SK-N-SH treated with all-trans-retinoic acid at 6 μM for 48 hours (cell line): ENCODE data around the gene CACHD1.
A peak's percentile ranks its signal among the peaks of the same experiment; 100 is the strongest.

Source experiments
- ATAC-seq: fragments of 200-7000 bp; cut with Tn5 transposase; 3 replicates; pipeline ENCODE4 v1.9.1; 2020; ENCODE audit warnings: mild to moderate bottlenecking, moderate library complexity
- ARNTL ChIP-seq: fragments of 450-650 bp; formaldehyde crosslinking; IDR thresholded peaks from 2 replicates; pipeline ENCODE4 v1.5.0; 2020; ENCODE audit warnings: low read depth, mild to moderate bottlenecking, moderate library complexity, borderline replicate concordance
- BACH2 ChIP-seq: fragments of 250-450 bp; sonication (Bioruptor Pico); IDR thresholded peaks from 2 replicates; pipeline ENCODE4 v1.9.0; 2021; ENCODE audit warnings: mild to moderate bottlenecking, borderline replicate concordance
- CSDC2 ChIP-seq: fragments of 250-450 bp; sonication (Bioruptor Pico); IDR thresholded peaks from 2 replicates; pipeline ENCODE4 v1.5.0; 2020; ENCODE audit warnings: mild to moderate bottlenecking, moderate library complexity
- ESRRG ChIP-seq: fragments of 250-450 bp; sonication (Bioruptor Pico); IDR thresholded peaks from 2 replicates; pipeline ENCODE4 v1.6.1; 2021; ENCODE audit warnings: mild to moderate bottlenecking
- GLIS3 ChIP-seq: fragments of 250-450 bp; sonication (Bioruptor Pico); IDR thresholded peaks from 2 replicates; pipeline ENCODE4 v1.5.0; 2020; ENCODE audit warnings: mild to moderate bottlenecking, moderate library complexity
- ISL1 ChIP-seq: fragments of 250-450 bp; sonication (Bioruptor Pico); IDR thresholded peaks from 2 replicates; pipeline ENCODE4 v2.1.2; 2022; ENCODE audit warnings: mild to moderate bottlenecking, moderate library complexity
- OSR1 ChIP-seq: fragments of 250-450 bp; sonication (Bioruptor Pico); IDR thresholded peaks from 2 replicates; pipeline ENCODE4 v1.8.0; 2022; ENCODE audit warnings: moderate library complexity, mild to moderate bottlenecking, inconsistent platforms
- PPARA ChIP-seq: fragments of 250-450 bp; sonication (Bioruptor Pico); IDR thresholded peaks from 2 replicates; pipeline ENCODE4 v1.5.0; 2020; ENCODE audit warnings: mild to moderate bottlenecking, borderline replicate concordance
- RARB ChIP-seq: fragments of 250-450 bp; sonication (Bioruptor Pico); IDR thresholded peaks from 2 replicates; pipeline ENCODE4 v1.8.0; 2021; ENCODE audit warnings: mild to moderate bottlenecking, moderate library complexity
- TCF4 ChIP-seq: fragments of 250-450 bp; sonication (Bioruptor Pico); IDR thresholded peaks from 2 replicates; pipeline ENCODE4 v1.8.0; 2021; ENCODE audit warnings: mild to moderate bottlenecking, moderate library complexity, borderline replicate concordance
- TOX ChIP-seq: fragments of 250-450 bp; sonication (Bioruptor Pico); IDR thresholded peaks from 2 replicates; pipeline ENCODE4 v1.8.0; 2021; ENCODE audit warnings: mild to moderate bottlenecking, moderate library complexity, borderline replicate concordance
- ZC3H10 ChIP-seq: fragments of 250-450 bp; sonication (Bioruptor Pico); IDR thresholded peaks from 2 replicates; pipeline ENCODE4 v1.5.1; 2021; ENCODE audit warnings: mild to moderate bottlenecking, moderate library complexity
- ZFP3 ChIP-seq: fragments of 250-450 bp; sonication (Bioruptor Pico); IDR thresholded peaks from 2 replicates; pipeline ENCODE4 v1.5.0; 2020; ENCODE audit warnings: mild to moderate bottlenecking, moderate library complexity
- ZFP30 ChIP-seq: fragments of 450-650 bp; formaldehyde crosslinking; IDR thresholded peaks from 2 replicates; pipeline ENCODE4 v1.5.0; 2022; ENCODE audit warnings: mild to moderate bottlenecking, moderate library complexity
- ZNF565 ChIP-seq: fragments of 450-650 bp; formaldehyde crosslinking; conservative IDR thresholded peaks from 2 replicates; pipeline ENCODE4 v1.5.0; 2020; ENCODE audit warnings: low read depth, mild to moderate bottlenecking, moderate library complexity
- TF ChIP-seq, protein P1 (sequence below): fragments of 250-450 bp; sonication (Bioruptor Pico); IDR thresholded peaks from 2 replicates; pipeline ENCODE4 v1.5.0; 2020; ENCODE audit warnings: mild to moderate bottlenecking, moderate library complexity
- TF ChIP-seq, protein P2 (sequence below): fragments of 250-450 bp; sonication (Bioruptor Pico); IDR thresholded peaks from 2 replicates; pipeline ENCODE4 v1.5.1; 2021; ENCODE audit warnings: mild to moderate bottlenecking, moderate library complexity
- TF ChIP-seq, protein P3 (sequence below): fragments of 250-450 bp; sonication (Bioruptor Pico); IDR thresholded peaks from 2 replicates; pipeline ENCODE4 v1.5.1; 2020; ENCODE audit warnings: low read depth, mild to moderate bottlenecking, moderate library complexity
- TF ChIP-seq, protein P4 (sequence below): fragments of 250-450 bp; sonication (Bioruptor Pico); IDR thresholded peaks from 2 replicates; pipeline ENCODE4 v1.8.0; 2021; ENCODE audit warnings: low read depth, mild to moderate bottlenecking, moderate library complexity, borderline replicate concordance

CACHD1 gene

DNA sequence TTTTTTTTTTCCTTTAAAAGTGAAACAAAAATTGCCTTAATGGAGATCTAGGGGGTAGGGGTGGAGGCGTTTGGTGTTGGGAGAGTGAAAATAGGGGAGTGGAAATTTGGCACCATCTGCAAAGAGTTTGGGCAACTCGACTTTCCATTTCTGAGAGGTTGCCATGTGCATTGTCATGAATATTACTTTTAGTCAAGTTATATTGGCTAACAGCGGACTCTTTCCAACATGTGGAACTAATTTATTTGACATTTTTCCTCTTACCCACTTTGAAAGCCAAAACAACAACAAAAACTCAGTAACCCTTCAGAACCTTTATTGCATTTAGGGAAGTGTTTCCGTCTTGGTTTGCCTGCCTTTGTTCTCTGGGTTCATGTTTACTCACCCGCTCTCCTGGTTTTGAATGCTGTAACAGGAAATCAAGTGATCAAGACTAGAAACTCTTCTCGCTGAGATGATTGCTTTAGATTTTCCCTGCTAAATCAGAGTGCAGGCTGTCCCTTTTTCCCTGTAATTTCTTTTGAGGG lies 70.4 kb downstream of the CACHD1 start:
- peak; percentile 53 for ATAC-seq
- TF ChIP-seq, protein P1, sequence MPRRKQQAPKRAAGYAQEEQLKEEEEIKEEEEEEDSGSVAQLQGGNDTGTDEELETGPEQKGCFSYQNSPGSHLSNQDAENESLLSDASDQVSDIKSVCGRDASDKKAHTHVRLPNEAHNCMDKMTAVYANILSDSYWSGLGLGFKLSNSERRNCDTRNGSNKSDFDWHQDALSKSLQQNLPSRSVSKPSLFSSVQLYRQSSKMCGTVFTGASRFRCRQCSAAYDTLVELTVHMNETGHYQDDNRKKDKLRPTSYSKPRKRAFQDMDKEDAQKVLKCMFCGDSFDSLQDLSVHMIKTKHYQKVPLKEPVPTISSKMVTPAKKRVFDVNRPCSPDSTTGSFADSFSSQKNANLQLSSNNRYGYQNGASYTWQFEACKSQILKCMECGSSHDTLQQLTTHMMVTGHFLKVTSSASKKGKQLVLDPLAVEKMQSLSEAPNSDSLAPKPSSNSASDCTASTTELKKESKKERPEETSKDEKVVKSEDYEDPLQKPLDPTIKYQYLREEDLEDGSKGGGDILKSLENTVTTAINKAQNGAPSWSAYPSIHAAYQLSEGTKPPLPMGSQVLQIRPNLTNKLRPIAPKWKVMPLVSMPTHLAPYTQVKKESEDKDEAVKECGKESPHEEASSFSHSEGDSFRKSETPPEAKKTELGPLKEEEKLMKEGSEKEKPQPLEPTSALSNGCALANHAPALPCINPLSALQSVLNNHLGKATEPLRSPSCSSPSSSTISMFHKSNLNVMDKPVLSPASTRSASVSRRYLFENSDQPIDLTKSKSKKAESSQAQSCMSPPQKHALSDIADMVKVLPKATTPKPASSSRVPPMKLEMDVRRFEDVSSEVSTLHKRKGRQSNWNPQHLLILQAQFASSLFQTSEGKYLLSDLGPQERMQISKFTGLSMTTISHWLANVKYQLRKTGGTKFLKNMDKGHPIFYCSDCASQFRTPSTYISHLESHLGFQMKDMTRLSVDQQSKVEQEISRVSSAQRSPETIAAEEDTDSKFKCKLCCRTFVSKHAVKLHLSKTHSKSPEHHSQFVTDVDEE = no peak
- TF ChIP-seq TCF4 = peak; percentile 27; the same call in 1 of the 2 replicates

DNA sequence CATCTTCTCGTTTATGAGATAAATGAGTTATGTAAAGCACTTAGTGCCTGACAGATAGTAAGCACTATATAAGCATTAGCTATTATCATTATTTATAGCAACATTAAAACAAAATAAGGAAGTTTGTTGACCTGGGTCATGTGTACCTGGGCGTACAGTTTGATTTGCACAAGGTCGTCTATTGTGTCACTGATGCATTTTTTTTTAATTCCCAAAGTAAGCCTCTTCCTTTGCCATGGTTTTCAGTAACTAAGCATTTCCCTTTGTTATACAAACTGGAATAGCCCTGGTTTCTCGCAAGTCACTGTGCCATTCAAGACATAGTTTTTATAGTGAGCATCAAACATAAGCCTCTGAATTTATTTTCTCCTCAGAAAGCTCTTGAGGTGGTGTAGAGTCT lies 72.2 kb downstream of the CACHD1 start:
- no peak for TF ChIP-seq ARNTL (CRISPR knock-in tag)
- TF ChIP-seq CSDC2 (CRISPR knock-in tag) = no peak
- no peak for TF ChIP-seq GLIS3 (CRISPR knock-in tag)
- no peak for TF ChIP-seq PPARA
- no peak for TF ChIP-seq ZFP30
- no peak for TF ChIP-seq BACH2 (CRISPR knock-in tag)
- no peak for TF ChIP-seq RARB (CRISPR knock-in tag)
- no peak for ATAC-seq

DNA sequence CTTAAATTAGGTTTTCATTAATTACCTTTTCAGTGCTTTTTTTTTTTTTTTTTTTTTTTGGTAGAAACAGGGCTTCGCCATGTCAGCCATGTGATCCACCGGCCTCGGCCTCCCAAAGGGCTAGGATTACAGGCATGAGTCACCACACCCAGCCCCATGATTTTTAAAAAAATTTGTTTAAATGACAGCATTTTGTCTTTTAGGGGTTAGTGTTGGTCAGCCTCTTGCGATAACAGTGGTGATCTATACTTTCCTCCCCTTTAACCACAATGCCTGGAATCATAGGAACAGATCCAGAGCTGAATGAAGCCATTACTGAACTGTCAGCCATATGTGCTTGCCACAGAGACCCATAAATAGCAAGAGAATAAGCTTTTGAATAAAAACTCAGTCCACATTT lies 73.9 kb downstream of the CACHD1 start:
- peak; percentile 47 for ATAC-seq
- TF ChIP-seq, protein P1 = no peak

DNA sequence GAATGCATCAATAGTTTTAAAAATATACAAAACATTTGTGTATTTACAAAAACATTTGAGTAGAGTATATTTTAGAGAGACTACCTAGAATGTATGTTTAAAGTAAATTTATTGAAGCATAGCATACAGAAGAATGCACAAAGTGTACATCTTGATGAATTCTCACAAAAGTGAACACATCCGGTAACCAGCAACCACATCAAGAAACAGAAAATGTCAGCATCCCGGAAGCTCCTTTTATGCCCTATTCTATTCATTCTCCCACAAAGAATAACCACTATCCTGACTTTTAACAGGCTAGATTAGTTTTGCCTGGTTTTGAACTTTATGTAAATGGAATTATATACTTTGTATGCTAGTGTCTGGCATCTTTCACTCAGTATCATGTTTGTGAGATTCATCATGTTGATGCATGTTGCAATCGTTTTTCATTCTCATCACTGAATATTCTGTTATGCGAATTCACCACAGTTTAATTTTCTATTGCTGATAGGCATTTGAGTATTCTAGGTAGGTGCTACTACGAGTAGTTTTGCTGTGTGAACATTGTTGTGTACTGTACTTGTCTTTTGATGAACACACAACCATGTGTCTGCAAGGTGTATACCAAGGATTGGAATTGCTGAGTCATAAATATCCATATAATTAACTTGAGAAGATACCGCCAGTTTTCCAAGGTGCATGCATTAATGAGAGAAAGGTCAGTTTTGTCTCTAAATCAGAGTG lies 75.4 kb downstream of the CACHD1 start:
- ATAC-seq = no peak
- no peak for TF ChIP-seq OSR1 (CRISPR knock-in tag)

DNA sequence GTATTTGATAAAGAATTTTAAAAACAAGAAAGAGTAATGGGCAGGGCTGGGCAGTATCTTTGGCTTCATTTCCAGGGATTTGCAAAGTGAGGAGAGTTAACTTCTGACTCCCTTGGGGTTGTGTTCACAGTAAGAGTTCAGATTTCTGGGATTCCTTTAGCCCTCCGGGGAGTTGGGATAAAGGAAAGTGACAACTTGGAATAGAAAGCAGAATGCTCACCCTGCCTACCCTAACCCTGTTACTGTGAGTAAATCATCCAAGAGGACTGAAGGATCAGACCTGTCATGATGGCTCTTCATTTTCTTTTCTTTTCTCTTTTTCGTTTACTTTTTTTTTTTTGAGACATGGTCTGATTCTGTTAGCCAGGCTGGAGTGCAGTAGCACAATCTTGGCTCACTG lies 76.1 kb downstream of the CACHD1 start:
- no peak for ATAC-seq
- no peak for TF ChIP-seq ESRRG (CRISPR knock-in tag)
- peak; percentile 63 for TF ChIP-seq ISL1 (CRISPR knock-in tag)
- TF ChIP-seq ZFP30 = no peak
- TF ChIP-seq, protein P2, sequence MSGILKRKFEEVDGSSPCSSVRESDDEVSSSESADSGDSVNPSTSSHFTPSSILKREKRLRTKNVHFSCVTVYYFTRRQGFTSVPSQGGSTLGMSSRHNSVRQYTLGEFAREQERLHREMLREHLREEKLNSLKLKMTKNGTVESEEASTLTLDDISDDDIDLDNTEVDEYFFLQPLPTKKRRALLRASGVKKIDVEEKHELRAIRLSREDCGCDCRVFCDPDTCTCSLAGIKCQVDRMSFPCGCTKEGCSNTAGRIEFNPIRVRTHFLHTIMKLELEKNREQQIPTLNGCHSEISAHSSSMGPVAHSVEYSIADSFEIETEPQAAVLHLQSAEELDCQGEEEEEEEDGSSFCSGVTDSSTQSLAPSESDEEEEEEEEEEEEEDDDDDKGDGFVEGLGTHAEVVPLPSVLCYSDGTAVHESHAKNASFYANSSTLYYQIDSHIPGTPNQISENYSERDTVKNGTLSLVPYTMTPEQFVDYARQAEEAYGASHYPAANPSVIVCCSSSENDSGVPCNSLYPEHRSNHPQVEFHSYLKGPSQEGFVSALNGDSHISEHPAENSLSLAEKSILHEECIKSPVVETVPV (CRISPR knock-in tag) = no peak

DNA sequence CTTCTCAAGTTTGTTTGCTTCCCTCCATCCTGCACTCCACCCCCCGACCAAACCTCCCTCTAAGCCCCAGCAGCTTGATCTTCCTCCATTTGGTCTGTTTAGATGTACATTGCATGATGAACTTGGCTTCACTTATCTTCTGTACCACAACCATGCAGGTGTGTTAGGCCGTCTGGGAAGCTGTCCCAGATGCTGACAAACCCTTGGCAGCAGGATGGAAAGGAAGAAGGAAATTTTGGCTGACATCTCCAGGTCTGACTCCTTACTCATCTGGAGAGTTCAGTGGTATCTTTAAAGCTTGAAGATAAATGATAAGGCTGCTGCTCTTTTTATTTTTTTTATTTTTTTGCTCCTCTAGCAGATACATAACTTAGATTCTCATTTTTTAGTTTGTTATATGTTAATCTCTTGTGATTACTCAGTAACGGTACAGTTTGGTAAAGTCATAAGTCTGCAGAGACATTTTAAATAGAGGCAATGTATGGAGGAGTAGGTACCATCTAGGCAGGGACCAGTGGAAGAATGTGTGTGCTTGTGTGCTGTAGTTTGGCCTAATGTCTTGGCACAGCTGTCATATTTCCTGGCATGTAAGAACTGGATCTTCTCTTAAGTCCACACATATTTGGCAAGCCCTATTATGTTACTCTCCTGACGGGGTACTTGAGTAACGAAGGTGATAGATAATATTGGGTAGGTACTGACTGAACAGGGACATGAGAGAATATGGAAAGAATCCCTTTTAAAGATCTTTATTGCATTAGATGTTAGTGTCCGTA lies 79.7 kb downstream of the CACHD1 start:
- ATAC-seq = peak; percentile 72
- no peak for TF ChIP-seq RARB (CRISPR knock-in tag)
- no peak for TF ChIP-seq ZFP3 (CRISPR knock-in tag)
- no peak for TF ChIP-seq ZC3H10 (CRISPR knock-in tag)
- TF ChIP-seq PPARA = no peak
- no peak for TF ChIP-seq ISL1 (CRISPR knock-in tag)
- no peak for TF ChIP-seq TCF4
- no peak for TF ChIP-seq ZNF565 (CRISPR knock-in tag)
- TF ChIP-seq, protein P2 (CRISPR knock-in tag) = no peak
- TF ChIP-seq, protein P3, sequence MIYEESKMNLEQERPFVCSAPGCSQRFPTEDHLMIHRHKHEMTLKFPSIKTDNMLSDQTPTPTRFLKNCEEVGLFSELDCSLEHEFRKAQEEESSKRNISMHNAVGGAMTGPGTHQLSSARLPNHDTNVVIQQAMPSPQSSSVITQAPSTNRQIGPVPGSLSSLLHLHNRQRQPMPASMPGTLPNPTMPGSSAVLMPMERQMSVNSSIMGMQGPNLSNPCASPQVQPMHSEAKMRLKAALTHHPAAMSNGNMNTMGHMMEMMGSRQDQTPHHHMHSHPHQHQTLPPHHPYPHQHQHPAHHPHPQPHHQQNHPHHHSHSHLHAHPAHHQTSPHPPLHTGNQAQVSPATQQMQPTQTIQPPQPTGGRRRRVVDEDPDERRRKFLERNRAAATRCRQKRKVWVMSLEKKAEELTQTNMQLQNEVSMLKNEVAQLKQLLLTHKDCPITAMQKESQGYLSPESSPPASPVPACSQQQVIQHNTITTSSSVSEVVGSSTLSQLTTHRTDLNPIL (CRISPR knock-in tag) = no peak
- TF ChIP-seq, protein P4, sequence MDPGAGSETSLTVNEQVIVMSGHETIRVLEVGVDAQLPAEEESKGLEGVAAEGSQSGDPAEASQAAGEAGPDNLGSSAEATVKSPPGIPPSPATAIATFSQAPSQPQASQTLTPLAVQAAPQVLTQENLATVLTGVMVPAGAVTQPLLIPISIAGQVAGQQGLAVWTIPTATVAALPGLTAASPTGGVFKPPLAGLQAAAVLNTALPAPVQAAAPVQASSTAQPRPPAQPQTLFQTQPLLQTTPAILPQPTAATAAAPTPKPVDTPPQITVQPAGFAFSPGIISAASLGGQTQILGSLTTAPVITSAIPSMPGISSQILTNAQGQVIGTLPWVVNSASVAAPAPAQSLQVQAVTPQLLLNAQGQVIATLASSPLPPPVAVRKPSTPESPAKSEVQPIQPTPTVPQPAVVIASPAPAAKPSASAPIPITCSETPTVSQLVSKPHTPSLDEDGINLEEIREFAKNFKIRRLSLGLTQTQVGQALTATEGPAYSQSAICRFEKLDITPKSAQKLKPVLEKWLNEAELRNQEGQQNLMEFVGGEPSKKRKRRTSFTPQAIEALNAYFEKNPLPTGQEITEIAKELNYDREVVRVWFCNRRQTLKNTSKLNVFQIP (CRISPR knock-in tag) = no peak
- no peak for TF ChIP-seq ESRRG (CRISPR knock-in tag)
- no peak for TF ChIP-seq CSDC2 (CRISPR knock-in tag)
- no peak for TF ChIP-seq TOX
